K562 (cell line): Measurements from ENCODE around the gene CDC42BPB. TPM values are rescaled to one million over a fixed set of nuclear protein-coding genes. Genes with fewer than 3 reads are reported as not detected.

ENCODE experiments used
- CBX2 ChIP-seq: fragments of 200-600 bp; sonication (generic); IDR thresholded peaks from one replicate; pipeline ENCODE4 v1.6.1; 2012; ENCODE audit warnings: mild to moderate bottlenecking, low read length, inconsistent platforms; ENCODE audit not compliant: insufficient read depth, poor library complexity, severe bottlenecking
- CHD1 ChIP-seq: fragments of 200-600 bp; sonication (generic); IDR thresholded peaks from one replicate; pipeline ENCODE4 v1.6.1; 2012; ENCODE audit warnings: mild to moderate bottlenecking, moderate library complexity, low read length, inconsistent platforms
- CREBBP ChIP-seq: IDR thresholded peaks from one replicate; pipeline ENCODE4 v1.6.1; 2012; ENCODE audit warnings: low read depth, mild to moderate bottlenecking, control low read depth, inconsistent platforms, low read length
- E2F1 ChIP-seq: sonication (generic); formaldehyde crosslinking; IDR thresholded peaks from 2 replicates; pipeline ENCODE4 v1.8.1; 2023; ENCODE audit warnings: mild to moderate bottlenecking, missing genetic modification reagents, moderate library complexity
- MITF ChIP-seq: IDR thresholded peaks from 2 replicates; pipeline ENCODE4 v1.6.1; 2014; ENCODE audit warnings: antibody characterized with exemption
- NONO ChIP-seq, 2 experiments: fragments of 200-400 bp in 1 of 2; fragments of 450-650 bp in 1 of 2; formaldehyde crosslinking in 1 of 2; IDR thresholded peaks; 2 replicates each; pipeline ENCODE4 v1.6.1; 2017; ENCODE audit warnings: low read depth in 2 of 2, mild to moderate bottlenecking in 2 of 2, moderate library complexity in 2 of 2, low read length in 1 of 2
- NR2C2 ChIP-seq, 2 experiments: fragments of 200-800 bp in 1 of 2; sonication (Bioruptor generic) in 1 of 2; sonication (generic) in 1 of 2; formaldehyde crosslinking in 1 of 2; IDR thresholded peaks; 2 replicates each; pipeline versions ENCODE4 v1.6.1 to v1.8.0; 2016 to 2022; ENCODE audit warnings: mild to moderate bottlenecking in 1 of 2, missing compliant biosample characterization in 1 of 2, missing genetic modification characterization in 1 of 2, missing genetic modification reagents in 1 of 2
- NR3C1 ChIP-seq: sonication (generic); formaldehyde crosslinking; IDR thresholded peaks from 2 replicates; pipeline ENCODE4 v1.8.1; 2022; ENCODE audit warnings: missing genetic modification reagents
- PHF21A ChIP-seq: fragments of 450-650 bp; IDR thresholded peaks from 2 replicates; pipeline ENCODE4 v1.6.1; 2017; ENCODE audit warnings: low read depth, borderline replicate concordance
- POU5F1 ChIP-seq: fragments of 150-350 bp; IDR thresholded peaks from 2 replicates; pipeline ENCODE4 v1.6.1; 2014; ENCODE audit warnings: borderline replicate concordance, low read length, low read depth, mild to moderate bottlenecking; ENCODE audit not compliant: partially characterized antibody
- PREB ChIP-seq: sonication (generic); formaldehyde crosslinking; IDR thresholded peaks from 2 replicates; pipeline ENCODE4 v1.8.1; 2023; ENCODE audit warnings: mild to moderate bottlenecking, missing genetic modification reagents
- ZC3H8 ChIP-seq: fragments of 450-650 bp; IDR thresholded peaks from 2 replicates; pipeline ENCODE4 v1.6.1; 2017
- ZNF143 ChIP-seq: sonication (generic); formaldehyde crosslinking; IDR thresholded peaks from 2 replicates; pipeline ENCODE4 v1.9.0; 2022; ENCODE audit warnings: mild to moderate bottlenecking, missing genetic modification reagents
- ZNF175 ChIP-seq: fragments of 200-800 bp; sonication (Bioruptor generic); IDR thresholded peaks from 2 replicates; pipeline ENCODE4 v1.6.1; 2016; ENCODE audit warnings: low read depth, mild to moderate bottlenecking, missing genetic modification characterization, missing compliant biosample characterization
- ZNF408 ChIP-seq: fragments of 250-450 bp; sonication (Bioruptor Pico); IDR thresholded peaks from 2 replicates; pipeline ENCODE4 v1.4.0; 2020; ENCODE audit warnings: low read depth, mild to moderate bottlenecking, moderate library complexity
- ZNF551 ChIP-seq: fragments of 250-450 bp; sonication (Bioruptor Pico); IDR thresholded peaks from 2 replicates; pipeline ENCODE4 v1.5.0; 2021; ENCODE audit warnings: mild to moderate bottlenecking, moderate library complexity
- ZNF764 ChIP-seq: fragments of 250-450 bp; sonication (Bioruptor Pico); IDR thresholded peaks from 2 replicates; pipeline ENCODE4 v1.4.0; 2020; ENCODE audit warnings: low read depth, mild to moderate bottlenecking, moderate library complexity
- polyA plus RNA-seq, 8 experiments: library from polyadenylated mRNA; depleted of rRNA in 4 of 8; stranded (reverse) in 5 of 8; unstranded in 3 of 8; fragments of >200 nt; fragmentation: Nextera tagmentation in 2 of 8; fragmentation: Illumina TruSeq in 1 of 8; extraction: Ambion mirVana in 2 of 8; extraction: Trizol in 1 of 8; gene quantifications; 2 replicates each; pipeline versions ENCODE4 v1.2.1 to v1.2.3, GENCODE V29; 2011 to 2014; ENCODE audit warnings: inconsistent platforms in 1 of 8, missing spikeins in 1 of 8
- total RNA-seq, 7 experiments: library from RNA; depleted of rRNA in 6 of 7; stranded (reverse); fragments of >200 nt in 6 of 7; fragmentation: Illumina TruSeq in 2 of 7; extraction: Trizol in 2 of 7; gene quantifications; 2 replicates each; pipeline versions ENCODE4 v1.2.1 to v1.2.3, GENCODE V29; 2011 to 2021; ENCODE audit warnings: low replicate concordance in 1 of 7
- TF ChIP-seq, protein P1 (sequence below): sonication (generic); formaldehyde crosslinking; IDR thresholded peaks from 2 replicates; pipeline ENCODE4 v1.9.0; 2022; ENCODE audit warnings: mild to moderate bottlenecking, missing genetic modification reagents
- TF ChIP-seq, protein P2 (sequence below): fragments of 250-450 bp; sonication (Bioruptor Pico); IDR thresholded peaks from 2 replicates; pipeline ENCODE4 v1.8.0; 2021; ENCODE audit warnings: mild to moderate bottlenecking, moderate library complexity
- TF ChIP-seq, protein P3 (sequence below): sonication (generic); formaldehyde crosslinking; IDR thresholded peaks from 2 replicates; pipeline ENCODE4 v1.8.0; 2022; ENCODE audit warnings: mild to moderate bottlenecking, missing genetic modification reagents

CDC42BPB gene
- total and polyA plus RNA-seq, 9 of the 15 experiments (the other 6 are each of a cell fraction or from before 2014, with no cell fraction given), result 0.07 to 24.3 (median 12.6) TPM

GRCh38 chr14:103091041-103091882 lies 33.9 kb upstream of the CDC42BPB start (continued):
- TF ChIP-seq CHD1, result no peak
- TF ChIP-seq ZC3H8, result no peak
- TF ChIP-seq PREB (CRISPR knock-in tag), result no peak
- TF ChIP-seq, protein P1, sequence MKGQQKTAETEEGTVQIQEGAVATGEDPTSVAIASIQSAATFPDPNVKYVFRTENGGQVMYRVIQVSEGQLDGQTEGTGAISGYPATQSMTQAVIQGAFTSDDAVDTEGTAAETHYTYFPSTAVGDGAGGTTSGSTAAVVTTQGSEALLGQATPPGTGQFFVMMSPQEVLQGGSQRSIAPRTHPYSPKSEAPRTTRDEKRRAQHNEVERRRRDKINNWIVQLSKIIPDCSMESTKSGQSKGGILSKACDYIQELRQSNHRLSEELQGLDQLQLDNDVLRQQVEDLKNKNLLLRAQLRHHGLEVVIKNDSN (CRISPR knock-in tag), result peak; percentile 51; the same call in 1 of the 2 replicates
- no peak for TF ChIP-seq CBX2
- no peak for TF ChIP-seq PHF21A
- no peak for TF ChIP-seq ZNF551 (CRISPR knock-in tag)
- TF ChIP-seq, protein P2, sequence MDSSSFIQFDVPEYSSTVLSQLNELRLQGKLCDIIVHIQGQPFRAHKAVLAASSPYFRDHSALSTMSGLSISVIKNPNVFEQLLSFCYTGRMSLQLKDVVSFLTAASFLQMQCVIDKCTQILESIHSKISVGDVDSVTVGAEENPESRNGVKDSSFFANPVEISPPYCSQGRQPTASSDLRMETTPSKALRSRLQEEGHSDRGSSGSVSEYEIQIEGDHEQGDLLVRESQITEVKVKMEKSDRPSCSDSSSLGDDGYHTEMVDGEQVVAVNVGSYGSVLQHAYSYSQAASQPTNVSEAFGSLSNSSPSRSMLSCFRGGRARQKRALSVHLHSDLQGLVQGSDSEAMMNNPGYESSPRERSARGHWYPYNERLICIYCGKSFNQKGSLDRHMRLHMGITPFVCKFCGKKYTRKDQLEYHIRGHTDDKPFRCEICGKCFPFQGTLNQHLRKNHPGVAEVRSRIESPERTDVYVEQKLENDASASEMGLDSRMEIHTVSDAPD (CRISPR knock-in tag), result no peak
- TF ChIP-seq ZNF143, result no peak
- TF ChIP-seq CREBBP, result no peak
- TF ChIP-seq POU5F1, result no peak
- no peak for TF ChIP-seq NONO (IDR thresholded peaks at IDR 0.05; ENCODE audit: low read depth in 2 of 2, low read length in 1 of 2)
- TF ChIP-seq ZNF408 (CRISPR knock-in tag), result no peak
- TF ChIP-seq MITF, result no peak
- TF ChIP-seq E2F1 (CRISPR knock-in tag), result no peak
- no peak for TF ChIP-seq NR3C1 (CRISPR knock-in tag)
- no peak for TF ChIP-seq ZNF764 (CRISPR knock-in tag)
- no peak for TF ChIP-seq ZNF175
- no peak for TF ChIP-seq NR2C2 (CRISPR knock-in tag; IDR thresholded peaks at IDR 0.05)
- TF ChIP-seq NR2C2 (tag; IDR thresholded peaks at IDR 0.05), result peak; percentile 38; the same call in 1 of the 2 replicates
- TF ChIP-seq, protein P3, sequence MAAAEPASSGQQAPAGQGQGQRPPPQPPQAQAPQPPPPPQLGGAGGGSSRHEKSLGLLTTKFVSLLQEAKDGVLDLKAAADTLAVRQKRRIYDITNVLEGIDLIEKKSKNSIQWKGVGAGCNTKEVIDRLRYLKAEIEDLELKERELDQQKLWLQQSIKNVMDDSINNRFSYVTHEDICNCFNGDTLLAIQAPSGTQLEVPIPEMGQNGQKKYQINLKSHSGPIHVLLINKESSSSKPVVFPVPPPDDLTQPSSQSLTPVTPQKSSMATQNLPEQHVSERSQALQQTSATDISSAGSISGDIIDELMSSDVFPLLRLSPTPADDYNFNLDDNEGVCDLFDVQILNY (CRISPR knock-in tag), result no peak
